NCI-H526 (cell line): ENCODE measurements around the gene STXBP2.
A peak's percentile ranks its signal among the peaks of the same experiment; 100 is the strongest.

Experiments used
- DNase-seq, 2 experiments: peaks; one replicate each; lab custom pipeline; 2025; lab: John Stamatoyannopoulos, UW

The STXBP2 gene

GRCh38 chr19:7632340-7633203, 4.3 kb upstream of the STXBP2 start:
- DNase-seq = no peak

- no peak for DNase-seq
Observed at GRCh38 chr19:7633698-7634097, 3.2 kb upstream of the STXBP2 start, which contains the start of gene PCP2. PCP2 (minus strand) TSS chr19:7633719; CDS start chr19:7633457, 262 bp downstream.

GRCh38 chr19:7635670-7636069, 1.2 kb upstream of the STXBP2 start:
- DNase-seq = no peak

- DNase-seq = no peak
Observed at GRCh38 chr19:7636317-7636690, 606 bp upstream of the STXBP2 start.

DNA sequence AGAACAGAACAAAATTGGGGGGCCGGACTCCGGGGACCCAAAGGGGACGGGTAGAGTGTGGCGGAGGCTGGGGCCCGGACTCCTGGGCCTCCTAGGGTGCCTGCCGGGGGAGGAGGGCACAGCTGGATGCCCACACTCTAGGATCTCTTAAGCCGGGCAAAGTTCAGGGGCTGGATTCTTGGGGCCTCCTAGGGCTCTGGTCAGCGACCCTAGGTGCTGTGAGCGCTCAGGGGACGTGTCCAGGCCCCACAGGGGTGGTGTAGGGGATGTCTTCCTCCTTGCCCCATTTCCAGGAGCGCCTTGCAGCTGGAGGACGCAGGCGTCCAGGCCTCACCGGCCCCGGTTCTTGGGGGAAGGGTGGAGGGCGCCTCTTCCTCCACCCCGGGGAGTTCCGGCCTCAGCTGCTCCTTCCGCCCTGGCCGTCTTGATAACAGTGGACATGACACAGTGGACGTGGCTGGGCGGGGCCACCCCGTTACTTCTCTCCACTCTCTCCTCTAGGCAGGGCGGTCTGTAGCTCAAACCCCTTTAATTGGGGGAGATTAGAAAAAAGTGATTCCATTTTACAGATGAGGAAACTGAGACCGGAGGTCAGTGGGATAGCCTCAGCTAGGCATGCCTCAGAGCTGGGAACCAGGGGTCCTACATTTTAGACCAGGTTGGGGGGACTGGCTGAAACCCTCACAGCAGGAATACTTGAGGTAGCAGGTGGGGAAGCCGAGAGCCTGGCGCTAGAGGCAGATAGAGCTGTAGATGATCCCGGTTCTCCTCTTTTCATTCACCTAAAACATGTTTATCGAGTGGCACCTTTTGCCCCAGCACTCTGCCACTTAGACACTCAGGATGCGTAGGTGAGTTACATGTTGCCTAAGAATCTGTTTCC, 705 bp downstream of the STXBP2 start:
- DNase-seq = no peak

- no peak for DNase-seq
Observed at GRCh38 chr19:7638802-7639465, 2.0 kb downstream of the STXBP2 start.

DNA sequence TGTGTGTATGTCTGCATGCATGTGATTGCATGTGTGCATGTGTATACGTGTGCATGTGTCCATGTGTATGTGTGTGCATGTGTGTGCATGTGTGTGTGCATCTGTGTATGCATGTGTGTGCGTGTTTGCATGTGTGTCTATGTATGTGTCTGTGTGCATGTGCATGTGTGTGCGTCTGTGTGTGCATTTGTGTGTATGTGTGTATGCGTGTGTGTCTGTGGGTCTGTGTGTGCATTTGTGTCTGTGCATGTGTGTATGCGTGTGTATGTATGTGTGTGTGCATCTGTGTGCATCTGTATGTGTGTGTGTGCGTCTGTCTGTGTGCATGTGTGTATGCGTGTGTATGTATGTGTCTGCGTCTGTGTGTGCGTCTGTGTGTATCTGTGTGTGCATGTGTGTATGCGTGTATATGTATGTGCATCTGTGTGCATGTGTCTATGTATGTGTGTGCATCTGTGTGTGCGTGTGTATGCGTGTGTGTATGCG, 3.0 kb downstream of the STXBP2 start:
- no peak for DNase-seq

GRCh38 chr19:7640803-7641202, 3.9 kb downstream of the STXBP2 start:
- no peak for DNase-seq

DNA sequence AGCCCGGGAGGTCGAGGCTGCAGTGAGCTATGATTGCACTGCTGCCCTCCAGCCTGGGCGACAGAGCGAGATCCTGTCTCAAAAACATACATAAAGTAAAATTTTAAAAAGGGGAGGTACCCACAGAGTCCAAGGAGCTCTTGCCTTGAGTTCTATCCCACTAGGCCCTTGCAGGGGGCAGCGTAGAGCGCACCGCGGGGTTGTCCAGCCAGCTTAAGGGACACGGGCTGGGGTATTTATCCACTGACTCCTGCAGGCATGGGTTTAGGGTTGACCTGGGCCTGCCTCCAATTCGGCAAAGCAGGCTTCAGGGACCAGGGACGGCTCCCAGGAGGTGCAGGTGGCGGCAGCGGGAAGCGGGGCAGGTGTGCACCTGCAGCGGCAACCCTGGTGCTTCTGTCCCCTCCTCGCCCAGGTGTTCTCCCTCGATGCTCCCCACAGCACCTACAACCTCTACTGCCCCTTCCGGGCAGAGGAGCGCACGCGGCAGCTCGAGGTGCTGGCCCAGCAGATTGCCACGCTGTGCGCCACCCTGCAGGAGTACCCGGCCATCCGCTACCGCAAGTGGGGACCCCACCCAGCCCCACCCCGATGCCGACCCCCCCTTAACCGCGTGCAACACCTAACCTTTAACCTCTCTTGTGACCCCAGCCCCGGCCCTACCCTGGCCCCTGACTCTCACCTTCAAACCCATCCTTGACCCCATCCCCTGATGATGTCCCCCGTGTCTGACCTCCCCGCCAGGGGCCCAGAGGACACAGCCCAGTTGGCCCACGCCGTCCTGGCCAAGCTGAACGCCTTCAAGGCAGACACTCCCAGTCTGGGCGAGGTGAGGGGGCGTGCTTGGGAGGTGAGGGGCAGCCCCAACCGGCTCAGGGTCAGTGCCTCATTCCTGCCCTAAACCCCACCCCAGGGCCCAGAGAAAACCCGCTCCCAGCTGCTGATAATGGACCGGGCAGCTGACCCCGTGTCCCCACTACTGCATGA, 4.7 kb downstream of the STXBP2 start:
- DNase-seq = no peak

DNA sequence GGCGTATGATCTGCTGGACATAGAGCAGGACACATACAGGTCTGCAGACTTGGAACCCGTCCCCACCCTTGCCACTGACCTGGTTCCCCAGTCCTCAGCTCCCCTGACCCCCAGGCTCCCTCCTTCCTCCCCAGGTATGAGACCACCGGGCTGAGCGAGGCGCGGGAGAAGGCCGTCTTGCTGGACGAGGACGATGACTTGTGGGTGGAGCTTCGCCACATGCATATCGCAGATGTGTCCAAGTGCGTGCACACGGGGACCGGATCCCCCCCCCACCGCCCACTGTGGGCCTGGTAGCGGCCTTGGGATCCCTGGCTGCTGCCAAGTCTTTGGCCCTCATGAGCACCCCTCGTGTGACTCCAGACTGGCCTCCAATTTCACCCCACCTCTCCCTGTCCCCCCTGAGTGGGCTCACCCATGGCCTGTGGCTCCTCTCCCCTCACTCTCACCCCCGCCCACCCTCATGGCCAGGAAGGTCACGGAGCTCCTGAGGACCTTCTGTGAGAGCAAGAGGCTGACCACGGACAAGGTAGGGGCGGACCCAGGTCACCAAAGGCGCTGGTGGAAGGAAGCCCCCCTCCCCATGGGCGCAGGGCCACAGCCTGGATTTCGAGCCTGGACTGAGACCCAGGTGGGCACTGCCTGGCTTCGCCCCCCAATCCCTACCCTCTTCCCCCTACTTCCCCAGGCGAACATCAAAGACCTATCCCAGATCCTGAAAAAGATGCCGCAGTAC, 5.6 kb downstream of the STXBP2 start:
- no peak for DNase-seq

GRCh38 chr19:7643031-7643415, 6.1 kb downstream of the STXBP2 start:
- DNase-seq = no peak

- DNase-seq = peak in 1 of 2 experiments; percentile 27
Observed at GRCh38 chr19:7643629-7644549, 7.0 kb downstream of the STXBP2 start.

DNA sequence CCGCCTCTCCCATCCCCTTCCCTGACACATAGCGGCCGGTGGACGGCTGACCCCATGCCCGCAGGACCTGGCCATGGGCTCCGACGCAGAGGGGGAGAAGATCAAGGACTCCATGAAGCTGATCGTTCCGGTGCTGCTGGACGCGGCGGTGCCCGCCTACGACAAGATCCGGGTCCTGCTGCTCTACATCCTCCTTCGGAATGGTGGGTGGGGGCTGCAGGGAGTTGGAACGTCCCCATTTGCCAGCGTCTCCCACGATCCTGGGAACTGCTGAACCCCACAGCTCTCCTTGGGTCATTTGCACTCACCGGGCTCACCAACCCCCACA, 7.6 kb downstream of the STXBP2 start:
- no peak for DNase-seq

DNA sequence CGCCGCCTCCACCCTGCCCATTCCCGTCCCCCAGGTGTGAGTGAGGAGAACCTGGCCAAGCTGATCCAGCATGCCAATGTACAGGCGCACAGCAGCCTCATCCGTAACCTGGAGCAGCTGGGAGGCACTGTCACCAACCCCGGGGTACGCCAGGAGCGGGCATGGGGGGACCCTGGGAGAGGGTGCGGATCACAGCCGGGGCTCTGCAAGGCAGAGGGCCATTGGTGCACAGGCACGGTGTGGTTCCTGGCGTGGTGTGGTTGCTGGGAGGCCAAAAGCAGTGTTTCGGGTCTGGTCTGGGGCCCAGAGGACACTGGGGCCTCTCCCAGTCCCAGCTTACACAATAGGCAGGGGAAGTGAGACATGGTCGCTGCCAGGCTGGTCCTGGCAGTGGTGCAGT, 8.3 kb downstream of the STXBP2 start:
- DNase-seq = no peak

GRCh38 chr19:7645656-7646425, 8.9 kb downstream of the STXBP2 start:
- no peak for DNase-seq

GRCh38 chr19:7646426-7646700, 9.5 kb downstream of the STXBP2 start:
- DNase-seq = no peak

- DNase-seq = no peak
Observed at GRCh38 chr19:7647156-7647555, 10.2 kb downstream of the STXBP2 start.

- DNase-seq = no peak
Observed at GRCh38 chr19:7648265-7649014, 11.5 kb downstream of the STXBP2 start.
